ENCODE measurements around the gene EGFL8.

The EGFL8 gene

DNA sequence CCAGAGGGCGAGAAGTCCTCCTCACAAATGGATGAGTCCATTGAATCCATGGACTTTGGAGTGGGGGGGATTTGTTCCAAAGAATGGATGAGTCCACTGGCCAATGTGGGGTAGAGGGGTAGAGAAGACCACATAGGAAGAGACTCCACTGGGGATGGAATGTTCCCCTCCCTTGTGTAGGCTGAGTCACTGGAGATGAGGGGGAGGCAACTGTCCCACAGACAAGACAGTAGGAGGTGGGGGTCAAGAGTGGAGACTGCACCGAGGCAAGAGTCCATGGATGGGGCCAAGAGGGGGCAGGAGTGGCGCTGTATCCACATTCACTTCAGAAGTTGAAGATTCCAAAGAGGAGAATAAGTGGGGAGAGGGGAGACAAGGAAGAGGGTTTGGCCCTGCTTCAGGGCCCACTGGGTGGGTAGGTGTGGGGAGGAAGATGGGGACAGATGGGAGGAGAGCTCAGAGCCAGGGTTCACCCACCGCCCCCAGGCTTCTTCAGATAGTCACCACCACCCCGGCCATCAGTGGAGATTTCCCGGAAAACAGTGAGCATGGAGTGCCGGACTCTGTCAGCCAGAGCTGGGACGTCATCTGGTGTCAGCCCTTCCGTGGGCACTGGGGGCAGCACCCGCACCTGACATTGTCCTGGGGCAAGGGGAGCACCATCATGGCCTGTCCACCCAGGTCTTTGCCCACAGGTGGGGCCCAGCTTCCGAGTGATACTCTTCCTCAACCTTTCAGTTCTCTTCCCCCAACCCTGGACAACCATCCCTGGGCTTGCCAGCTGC, 4.6 kb downstream of the EGFL8 start:
- DNase-seq, result no peak

DNA sequence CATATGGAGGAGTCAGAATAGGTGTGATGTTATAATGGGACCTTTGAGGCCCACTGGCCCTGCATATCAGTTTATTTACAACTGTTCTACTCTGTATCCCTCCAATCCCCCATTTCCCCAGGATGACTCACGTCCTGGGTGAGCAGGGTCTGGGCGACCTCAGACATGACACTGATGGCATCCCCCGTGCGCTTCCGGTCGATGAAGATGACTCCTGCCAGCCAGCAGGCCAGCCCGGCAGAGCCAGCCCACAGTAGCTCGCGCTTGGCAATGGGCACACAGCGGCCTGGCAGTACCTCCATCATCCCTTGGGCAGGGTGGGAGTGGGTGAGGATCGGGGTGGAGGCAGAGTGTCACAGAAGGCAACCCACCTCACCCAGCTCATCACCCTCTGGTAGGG, 5.9 kb downstream of the EGFL8 start:
- no peak for DNase-seq

DNA sequence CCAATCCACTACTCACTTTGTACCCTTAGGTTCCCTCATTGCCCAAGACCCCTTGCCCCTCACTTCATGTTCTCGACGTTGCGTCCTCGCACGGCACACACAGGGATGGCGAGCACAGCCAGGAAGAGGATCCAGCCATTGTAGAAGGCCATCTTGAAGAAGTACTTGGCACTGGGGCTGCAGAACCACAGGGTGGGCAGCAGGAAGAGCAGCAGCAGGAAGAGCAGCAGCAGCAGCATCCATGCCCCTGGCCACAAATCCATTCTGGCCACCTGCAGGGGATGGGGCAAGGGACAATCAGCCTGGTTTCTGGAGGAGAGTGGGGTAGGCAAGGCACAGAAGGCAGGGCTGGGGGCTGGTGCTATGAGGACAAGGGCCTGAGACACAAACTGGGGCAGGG, 6.8 kb downstream of the EGFL8 start:
- DNase-seq, result no peak

DNA sequence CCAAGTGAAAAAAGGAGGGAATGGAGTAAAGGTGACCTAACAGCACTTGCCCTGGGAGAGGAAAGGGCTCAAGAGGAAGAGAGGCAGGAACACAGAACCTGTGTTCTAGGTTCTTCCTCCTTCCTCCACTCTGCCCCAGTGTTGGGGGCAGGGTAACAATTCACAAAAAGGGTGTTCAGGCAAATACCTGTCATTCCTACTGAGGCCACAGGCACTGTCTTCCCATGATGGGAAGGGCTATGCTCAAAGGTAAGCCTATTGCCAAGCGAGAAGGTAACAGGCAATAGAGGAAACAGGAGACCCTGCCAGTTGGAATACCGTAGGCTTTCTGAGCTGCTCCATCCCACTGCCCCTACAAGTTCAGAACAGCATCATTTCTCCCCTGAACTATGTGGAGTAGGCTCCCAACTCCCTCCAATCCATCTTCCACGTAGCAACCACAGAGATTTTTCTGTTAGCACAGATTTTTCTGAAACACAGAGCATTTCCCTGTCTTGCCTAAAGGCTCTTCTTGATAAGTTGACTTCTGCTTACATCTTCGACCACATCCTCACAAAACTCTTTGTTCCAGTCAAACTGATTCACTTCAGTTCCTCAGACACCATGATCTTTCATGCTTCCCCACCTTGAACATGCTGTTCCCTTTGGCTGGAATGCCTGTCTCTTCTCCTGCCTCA, 8.8 kb downstream of the EGFL8 start:
- no peak for DNase-seq

DNA sequence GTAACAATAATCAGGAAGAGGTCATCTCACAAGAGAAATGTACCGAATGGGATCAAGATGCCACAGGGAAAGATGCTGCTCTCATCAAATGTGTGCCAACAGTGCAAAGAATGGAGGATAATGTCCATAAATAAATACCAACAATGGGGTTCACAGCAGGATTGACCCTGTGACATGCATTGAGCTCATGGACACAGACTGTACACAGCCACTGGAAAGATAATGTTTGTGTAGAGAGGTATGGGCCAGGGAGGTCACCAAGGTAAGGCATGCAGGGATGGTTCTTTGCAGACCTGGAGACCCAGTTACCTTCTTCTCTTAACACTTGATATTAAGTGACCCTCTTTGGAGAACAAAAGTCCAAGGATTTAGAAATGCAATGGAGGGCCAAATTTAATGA, 10.0 kb downstream of the EGFL8 start:
- no peak for DNase-seq

DNA sequence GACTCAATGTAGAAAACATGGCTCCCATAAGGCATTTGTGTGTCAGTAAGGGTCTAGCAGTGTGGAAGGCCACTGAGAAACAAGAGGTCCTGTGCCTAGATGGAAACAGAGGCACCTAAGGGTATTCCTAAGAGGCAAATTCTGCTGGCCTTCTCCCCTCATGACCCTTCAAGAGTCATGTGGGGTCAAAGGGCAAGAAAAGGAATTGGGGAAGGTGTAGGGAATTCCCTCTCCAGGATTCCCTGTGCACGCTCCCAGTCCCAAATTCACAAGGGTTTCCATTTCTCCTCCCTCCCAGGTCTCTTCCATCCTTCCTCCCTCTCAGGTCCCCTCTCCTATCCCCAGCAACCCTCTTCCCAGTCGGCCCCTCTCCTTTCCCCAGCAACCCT, 10.9 kb downstream of the EGFL8 start:
- no peak for DNase-seq

DNA sequence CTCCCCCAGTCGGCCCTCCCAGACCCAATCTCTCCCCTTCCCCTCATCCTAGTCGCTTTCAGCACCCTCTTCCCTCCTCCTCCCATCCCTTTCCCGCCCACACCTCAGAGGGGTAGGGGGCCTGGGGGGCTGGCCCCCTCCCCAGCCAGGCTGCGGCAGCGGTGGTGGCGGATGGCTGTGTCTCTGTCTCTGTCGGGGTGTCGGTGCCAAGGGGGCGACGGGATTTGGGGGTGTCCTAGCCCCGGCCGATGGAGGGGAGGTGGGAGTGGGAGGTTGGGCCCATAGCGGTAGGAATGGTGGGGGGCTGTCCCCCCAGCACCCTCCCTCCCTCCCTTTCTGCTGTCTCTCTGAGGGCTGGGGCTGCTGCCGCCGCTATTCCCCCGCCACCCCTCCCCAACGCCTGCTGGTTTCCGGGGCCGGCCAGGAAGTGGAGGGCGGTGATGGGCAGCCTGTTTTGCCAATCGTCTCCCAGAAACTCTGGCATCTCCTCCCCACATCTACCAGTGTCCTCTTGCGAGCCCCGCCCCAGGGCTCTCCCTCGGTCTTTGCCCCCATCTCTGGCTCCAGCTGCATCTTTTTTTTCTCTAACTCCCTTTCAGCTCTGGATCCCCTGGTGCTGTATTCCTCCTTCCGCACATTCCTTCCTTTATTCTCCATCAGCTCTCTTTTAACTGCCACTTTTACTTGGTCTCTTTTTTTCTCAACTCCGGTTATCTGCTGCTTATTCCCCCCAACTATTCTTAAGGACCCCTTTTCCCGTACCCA, 11.5 kb downstream of the EGFL8 start, which contains the start of gene AGPAT1:
AGPAT1 (minus strand) TSS at position 374 of the 765 bp plus-strand sequence. CDS start 4,588 bp downstream, outside the sequence.
- DNase-seq, result peak; percentile 88

DNA sequence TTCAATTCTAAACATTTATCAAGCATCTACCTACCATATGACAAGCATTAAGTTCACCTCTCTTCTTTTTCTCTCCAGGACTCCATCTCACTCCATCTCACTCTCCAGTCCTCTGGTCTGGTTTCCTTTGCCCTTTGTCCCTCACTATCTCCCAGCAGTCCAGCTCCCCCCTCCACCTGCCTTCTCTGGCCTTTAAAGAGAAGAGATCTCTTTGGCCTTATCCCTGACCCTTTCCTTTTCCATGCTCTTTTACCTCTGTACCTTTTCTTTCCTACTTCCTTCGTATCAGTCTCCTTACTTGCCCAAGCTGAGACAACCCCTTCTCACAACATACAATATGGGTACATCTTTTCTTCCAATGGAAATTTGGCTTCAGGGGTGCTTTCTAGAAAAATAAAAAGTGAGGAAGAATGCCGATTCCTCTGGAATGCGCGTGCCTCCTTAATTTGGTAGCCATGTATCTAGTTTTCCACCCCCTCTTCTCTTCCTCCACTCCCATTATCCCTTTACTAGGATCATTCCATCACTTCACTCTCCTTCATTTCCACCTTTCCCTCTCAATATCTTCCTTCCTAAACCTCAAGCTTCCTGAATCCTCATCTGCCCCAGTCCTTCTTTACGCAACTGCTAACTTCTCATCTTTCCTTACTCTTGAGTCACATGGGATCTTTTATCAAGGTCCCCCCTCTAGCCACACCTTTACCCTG, 12.2 kb downstream of the EGFL8 start:
- peak; percentile 26 for DNase-seq

DNA sequence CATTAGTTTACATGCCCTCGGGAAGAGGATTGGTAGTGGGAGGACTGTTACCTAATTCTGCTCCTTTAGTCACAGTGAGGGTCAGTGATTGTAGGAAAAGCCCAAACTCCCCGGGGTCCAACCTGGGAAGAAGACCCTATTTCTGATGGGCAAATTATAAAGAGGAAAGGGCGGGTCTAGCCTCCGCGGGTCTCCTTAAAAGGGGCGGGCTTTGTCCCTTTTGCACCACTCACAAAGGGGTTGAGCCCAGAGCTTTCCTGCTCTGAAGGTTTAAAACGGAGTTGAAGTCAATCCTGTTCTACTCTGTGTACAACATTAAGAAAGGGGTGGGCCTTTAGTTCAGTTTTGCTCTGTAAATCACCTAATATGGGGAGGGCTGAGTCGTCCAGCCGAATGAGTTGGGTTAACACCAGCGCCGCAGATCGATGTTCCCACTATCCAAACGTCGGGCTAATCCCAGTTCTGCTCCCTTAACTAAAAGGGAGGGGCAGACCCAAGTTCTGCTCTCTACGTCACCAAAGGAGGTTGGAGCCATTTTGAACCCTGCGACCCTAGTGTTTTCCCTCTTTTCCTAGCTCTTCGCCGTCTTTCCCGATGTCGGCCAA, 12.9 kb downstream of the EGFL8 start:
- peak; percentile 75 for DNase-seq

DNA sequence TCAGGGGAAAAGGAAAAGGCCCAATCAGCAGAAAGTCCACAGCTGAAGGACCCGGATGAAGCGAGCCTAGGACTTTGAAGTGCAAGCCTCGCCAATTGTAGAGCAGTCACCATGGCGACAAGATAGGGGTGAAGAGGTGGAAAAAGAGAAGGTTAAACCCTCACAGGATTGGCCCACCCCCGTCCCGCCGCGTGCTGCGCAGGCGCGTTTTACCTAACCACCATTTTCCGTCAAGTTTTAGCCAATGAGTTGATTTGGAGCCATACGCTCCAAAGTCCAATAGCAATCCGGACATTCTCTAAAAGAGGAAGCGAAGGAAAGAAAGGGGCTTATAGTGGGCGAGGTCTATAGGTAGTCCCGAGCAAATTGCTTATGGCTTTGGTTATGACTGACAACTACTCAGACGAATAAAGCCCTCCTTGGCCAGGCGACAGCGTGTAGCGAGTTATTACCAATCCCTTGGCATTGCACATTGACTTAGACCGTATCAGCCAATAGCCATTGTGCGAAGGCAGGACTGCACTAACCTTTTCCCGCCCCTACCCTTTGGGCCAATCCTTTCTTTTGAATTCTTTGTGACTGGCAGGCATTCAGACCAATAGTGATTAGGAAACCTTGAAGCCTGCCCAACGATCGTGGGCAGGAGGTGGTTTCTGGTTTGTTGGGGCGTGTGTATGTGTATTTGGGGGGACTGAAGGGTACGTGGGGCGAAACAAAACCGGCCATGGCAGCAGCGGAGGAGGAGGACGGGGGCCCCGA, 13.6 kb downstream of the EGFL8 start, which contains the start of gene RNF5:
RNF5 (plus strand) TSS at position 618 of the 759 bp plus-strand sequence; CDS start at position 725, 107 bp downstream.
- peak; percentile 98 for DNase-seq

DNA sequence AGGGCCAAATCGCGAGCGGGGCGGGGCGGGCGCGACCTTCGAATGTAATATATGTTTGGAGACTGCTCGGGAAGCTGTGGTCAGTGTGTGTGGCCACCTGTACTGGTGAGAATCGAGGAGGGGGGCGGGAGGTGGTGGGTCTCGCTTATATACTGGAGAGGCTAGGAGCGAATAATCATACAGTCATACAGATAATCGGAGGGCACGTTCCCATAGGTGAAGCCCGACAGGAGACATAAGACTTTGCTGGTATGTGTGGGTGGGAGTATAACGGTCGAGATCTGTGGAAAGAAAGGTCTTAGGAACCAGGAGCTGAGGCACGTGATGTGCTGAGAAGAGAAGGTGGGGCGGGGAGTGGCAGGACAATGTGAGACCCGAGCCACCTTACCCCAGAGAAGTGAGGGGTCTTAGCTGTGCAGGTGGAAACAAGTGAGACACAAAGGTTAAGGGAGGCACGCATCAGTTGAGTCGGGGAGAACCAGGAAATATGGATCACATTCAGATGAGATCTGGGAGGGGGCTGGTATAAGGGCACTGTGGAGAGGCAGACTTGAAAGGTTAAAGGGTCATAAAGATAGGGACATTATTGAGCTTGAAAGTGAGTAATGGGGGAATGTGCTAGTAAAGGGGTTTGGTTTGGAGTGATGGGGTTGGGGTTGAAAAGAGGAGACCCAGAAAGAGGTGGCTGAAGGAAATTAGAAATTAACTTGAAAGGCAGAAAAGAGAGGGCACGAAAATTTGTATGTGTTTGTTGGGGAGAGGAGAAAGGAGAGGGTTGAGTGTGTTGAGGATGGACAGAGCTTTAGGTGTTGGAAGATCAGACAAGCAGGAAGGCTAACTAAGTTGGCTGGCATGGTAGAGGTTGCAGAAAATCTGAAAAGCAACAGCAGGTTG, 14.4 kb downstream of the EGFL8 start:
- no peak for DNase-seq

DNA sequence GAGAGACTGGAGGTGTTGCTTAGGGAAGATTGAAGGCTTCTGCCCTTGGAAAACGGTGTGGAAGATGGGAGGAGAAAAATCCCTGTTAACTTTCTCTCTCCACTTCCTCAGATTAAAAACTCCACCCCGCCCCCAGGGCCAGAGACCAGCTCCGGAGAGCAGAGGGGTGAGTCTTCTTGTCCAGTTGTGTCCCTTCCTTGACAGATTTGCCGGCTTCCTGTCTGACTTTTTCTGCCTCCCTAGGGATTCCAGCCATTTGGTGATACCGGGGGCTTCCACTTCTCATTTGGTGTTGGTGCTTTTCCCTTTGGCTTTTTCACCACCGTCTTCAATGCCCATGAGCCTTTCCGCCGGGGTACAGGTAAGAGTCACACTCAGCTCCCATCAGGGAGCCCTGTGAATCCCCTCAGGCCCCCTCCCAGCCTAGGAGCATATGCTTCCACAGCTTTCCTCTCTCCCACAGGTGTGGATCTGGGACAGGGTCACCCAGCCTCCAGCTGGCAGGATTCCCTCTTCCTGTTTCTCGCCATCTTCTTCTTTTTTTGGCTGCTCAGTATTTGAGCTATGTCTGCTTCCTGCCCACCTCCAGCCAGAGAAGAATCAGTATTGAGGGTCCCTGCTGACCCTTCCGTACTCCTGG, 15.5 kb downstream of the EGFL8 start:
- DNase-seq, result no peak

DNA sequence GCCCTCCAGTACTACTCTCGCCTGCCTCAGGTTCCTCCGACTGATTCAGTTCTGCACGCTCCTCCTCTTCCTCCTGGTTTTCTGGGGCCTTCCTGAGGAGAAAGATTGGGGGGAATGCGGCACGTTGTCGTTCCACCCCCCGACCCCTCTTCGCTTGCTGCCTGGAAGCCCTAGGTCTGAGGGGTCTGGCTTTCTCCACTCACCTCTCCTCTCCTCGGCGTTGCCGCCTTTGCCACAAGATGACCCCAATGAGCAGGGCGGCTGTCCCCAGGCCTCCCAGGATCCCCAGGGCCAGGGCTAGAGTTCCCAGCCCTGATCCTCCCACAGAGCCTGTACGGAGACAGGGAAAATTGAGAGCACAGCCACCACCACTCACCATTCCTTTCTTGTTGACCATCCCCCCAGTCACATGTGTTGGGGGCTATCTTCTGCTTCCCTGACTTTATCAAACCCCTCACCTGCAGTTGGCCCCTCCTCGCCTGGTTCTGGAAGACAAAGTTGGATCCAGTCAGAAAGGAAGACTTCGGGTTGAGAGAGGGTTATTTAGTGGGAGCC, 16.8 kb downstream of the EGFL8 start:
- no peak for DNase-seq

DNA sequence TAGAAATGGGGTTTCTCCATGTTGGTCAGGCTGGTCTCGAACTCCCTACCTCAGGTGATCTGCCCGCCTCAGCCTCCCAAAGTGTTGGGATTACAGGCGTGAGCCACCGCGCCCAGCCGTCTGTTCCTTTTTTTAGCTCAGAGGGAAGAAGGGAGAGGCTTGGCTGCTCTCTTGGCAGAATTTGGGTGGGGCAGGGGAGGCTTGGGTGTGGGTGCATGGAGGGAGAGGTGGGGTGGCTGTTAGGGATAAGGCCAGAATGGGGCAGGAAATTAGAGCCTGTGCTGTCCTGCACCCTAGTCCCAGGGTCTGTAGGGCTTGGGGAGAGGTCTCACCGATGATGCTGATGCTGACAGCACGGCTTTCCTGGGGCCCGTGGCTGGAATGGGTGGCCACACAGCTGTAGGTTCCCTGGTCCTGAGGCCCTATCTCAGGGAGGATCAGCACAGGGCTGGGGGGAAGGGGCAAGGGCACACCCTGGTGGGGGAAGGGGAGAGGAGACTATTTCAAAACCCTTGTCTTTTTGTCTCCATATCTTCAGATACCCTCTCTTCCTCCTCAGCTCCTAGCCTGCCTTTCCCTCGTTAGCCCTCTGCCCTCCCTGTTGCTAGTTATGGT, 17.6 kb downstream of the EGFL8 start:
- DNase-seq, result no peak

DNA sequence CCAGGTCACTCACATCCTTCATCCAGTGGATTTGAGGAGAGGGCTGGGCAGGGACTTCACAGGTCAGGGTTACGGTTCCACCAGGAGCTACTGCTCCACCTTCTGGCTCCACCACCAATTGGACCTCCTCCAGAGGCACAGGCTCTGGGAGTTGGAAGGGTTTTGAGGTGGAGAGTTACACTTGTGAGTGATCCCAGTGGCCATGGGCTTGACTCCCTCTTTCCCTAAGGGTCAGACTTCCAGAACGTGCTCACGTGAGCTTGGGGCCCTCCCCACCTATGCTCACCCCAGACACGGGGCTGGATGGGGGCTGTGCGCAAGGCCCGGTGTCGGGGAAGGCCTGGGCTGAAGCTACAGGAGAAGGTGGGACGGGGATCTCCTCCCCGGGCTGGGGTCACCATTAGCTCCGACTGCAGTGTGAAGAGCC, 18.2 kb downstream of the EGFL8 start:
- no peak for DNase-seq

DNA sequence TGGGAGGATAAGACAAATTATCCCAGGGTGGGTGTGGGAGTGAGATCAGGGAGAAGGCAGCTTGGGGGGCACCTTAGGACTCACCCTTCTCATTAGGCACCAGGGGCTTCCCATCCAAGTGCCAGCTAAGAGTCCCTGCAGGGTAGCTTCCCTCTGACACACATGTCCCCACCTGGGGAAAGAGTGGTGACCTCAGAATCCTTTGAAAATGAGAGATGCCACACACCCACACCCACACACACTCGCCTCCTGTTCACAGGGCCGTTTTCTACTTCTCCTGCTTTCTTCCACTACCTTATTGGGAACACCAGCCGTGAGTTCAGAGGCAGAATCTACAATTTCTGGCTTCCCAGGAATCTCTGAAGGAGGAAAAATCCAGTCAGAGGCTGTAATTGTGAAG, 18.6 kb downstream of the EGFL8 start:
- DNase-seq, result no peak

DNA sequence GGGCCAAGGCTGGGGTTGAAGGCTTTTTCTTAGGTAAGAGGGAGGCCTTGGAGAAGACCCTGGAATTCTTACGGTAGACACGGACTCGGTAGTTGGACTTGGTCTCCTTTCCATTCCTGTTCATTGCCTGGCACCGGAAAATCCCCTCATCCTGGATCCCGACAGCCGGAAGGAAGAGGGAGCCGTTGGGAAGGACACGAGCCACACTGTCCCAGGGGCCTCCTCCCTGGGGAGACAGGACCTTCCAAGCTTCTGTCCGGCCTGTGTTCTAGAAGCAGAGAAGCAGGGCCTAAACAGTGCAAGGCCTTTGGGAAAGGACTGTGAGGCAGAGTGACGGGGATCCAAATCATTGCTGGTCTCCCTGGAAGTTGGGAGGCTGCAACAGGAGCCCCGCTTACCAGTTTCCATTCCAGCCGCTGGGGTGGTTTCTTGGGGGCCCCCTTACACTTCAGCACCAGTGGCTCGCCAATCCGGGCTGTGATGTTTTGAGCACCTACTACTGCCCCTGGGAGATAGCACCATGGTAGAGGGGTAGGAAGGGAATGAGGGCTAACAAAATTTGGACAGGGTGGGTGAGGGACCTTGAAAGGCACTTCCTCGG, 19.2 kb downstream of the EGFL8 start:
- DNase-seq, result no peak

DNA sequence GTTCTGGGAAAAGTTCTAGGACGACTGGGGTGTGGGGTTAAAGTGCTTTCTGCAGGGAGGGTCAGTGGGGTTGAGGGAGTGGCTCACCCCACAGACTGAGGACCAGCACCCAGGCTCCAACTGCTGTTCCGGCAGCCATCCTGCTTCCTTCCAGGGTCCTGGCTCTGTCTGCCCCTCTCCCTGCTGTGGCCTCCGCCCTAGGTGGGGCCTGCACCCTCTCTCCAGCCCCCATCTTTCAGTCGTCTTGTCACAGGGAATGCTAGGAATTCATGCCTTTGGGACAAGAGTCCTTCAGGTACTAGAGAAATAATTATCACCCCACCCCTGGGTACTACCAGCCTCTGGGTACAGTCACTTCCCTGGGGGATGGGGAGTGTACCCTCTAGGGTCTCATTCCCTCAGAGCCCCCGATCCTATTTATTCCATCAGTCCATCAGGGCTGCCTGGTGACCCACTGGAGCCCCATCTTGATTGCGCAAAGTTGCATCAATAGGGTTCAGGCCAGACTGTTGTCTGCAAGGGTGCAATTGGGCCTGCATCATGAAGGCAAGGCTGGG, 19.8 kb downstream of the EGFL8 start, which contains the start of gene AGER:
AGER (minus strand) TSS at position 170 of the 557 bp plus-strand sequence; CDS start at position 139, 31 bp downstream.
- DNase-seq, result no peak

Data from NCI-H1092 treated with DMSO at 0.1 percent for 48 hours (cell line).